ENCODE data around the gene ZNF235.

DNA sequence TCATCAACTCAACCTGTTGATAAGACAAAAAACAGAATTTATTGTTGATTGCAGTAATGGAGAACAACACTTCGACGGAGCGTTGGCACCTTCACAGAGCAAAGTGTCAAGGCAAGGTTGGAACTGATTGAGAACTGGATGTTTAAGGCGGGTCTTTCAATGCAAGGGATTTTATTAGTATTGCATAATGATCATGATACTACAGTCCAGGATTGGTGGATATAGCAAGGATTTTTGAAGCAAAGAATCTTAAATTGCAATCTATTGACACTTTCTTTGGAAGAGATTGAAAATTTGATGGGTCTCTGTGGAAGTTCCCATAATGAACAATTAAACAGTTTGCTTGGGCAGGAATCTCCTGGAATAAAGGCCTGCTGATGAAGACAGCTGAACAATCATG lies 632 bp upstream of the ZNF235 start:
- TF ChIP-seq CTCF (IDR thresholded peaks at IDR 0.05), result no peak
- no peak for TF ChIP-seq POLR2A (IDR thresholded peaks at IDR 0.05)

Data from upper lobe of left lung (tissue), 4 donors.